HCT116 (cell line): ENCODE data around the gene MRPL33. TPM values are rescaled to one million over a fixed set of nuclear protein-coding genes. Genes with fewer than 3 reads are reported as not detected.

Experiments used
- ATAC-seq: fragments of 200-7000 bp; cut with Tn5 transposase; 2 replicates; pipeline ENCODE4 v1.9.1; 2020; ENCODE audit warnings: mild to moderate bottlenecking, moderate library complexity
- BruUV-seq: library from RNA; stranded (reverse); fragments of 400-500 nt; replicated peaks from 2 replicates; lab custom pipeline; 2021; lab: Mats Ljungman, UMichigan
- CTCF ChIA-PET: fragments of 300-600 bp; sonication (Branson Sonifier 250); formaldehyde crosslinking; loops from one replicate; lab custom pipeline; 2021; ENCODE audit warnings: antibody characterized with exemption; lab: Charles Lee
- POLR2A ChIA-PET: fragments of 300-600, 350-600 bp; sonication (Branson Sonifier 250); formaldehyde crosslinking; loops from one replicate; lab custom pipeline; 2021; ENCODE audit warnings: antibody characterized with exemption; lab: Charles Lee
- RAD21 ChIA-PET, 2 experiments: fragments of 300-600 bp; sonication (Branson Sonifier 250); formaldehyde crosslinking; loops; one replicate each; lab custom pipeline; 2023; ENCODE audit warnings: low total read pairs in 2 of 2; ENCODE audit not compliant: uncharacterized antibody in 2 of 2, unreplicated experiment in 2 of 2, low non-redundant PET in 1 of 2; lab: Charles Lee
- DNase-seq: peaks from one replicate; pipeline ENCODE4 v3.0.0-alpha.2; 2010; ENCODE audit warnings: low read depth, low spot score
- H2AFZ ChIP-seq: fragments of 200-600 bp; shearing (Covaris generic), sonication (generic); 2 replicates; pipeline ENCODE4 v1.6.1; 2017; ENCODE audit warnings: low read depth, mixed run types, mixed read lengths, antibody characterized with exemption, low read length; ENCODE audit not compliant: poor library complexity, severe bottlenecking
- H3K27ac ChIP-seq: 2 replicates; pipeline ENCODE4 v1.5.1; 2012; ENCODE audit warnings: low read depth, low read length
- H3K27me3 ChIP-seq: fragments of 200-600 bp; sonication (generic); 2 replicates; pipeline ENCODE4 v1.6.1; 2016; ENCODE audit warnings: mixed run types, low read length, mixed read lengths; ENCODE audit not compliant: insufficient read depth
- H3K36me3 ChIP-seq, 2 experiments: fragments of 200-500 bp in 1 of 2; fragments of 200-600 bp in 1 of 2; sonication (Bioruptor generic) in 1 of 2; sonication (generic) in 1 of 2; 2 replicates each; pipeline versions ENCODE4 v1.5.1 to v1.6.1; 2014 to 2016; ENCODE audit warnings: low read length in 2 of 2, inconsistent platforms in 1 of 2, mixed read lengths in 1 of 2, mixed run types in 1 of 2; ENCODE audit not compliant: insufficient read depth in 2 of 2, control insufficient read depth in 1 of 2
- H3K4me1 ChIP-seq, 2 experiments: fragments of 200-600 bp in 1 of 2; sonication (generic) in 1 of 2; 2 replicates each; pipeline versions ENCODE4 v1.5.1 to v1.6.1; 2012 to 2017; ENCODE audit warnings: low read length in 2 of 2, inconsistent platforms in 1 of 2, mild to moderate bottlenecking in 1 of 2, mixed read lengths in 1 of 2, mixed run types in 1 of 2, moderate library complexity in 1 of 2; ENCODE audit not compliant: insufficient read depth in 2 of 2, control insufficient read depth in 1 of 2
- H3K4me2 ChIP-seq: fragments of 200-600 bp; sonication (generic); 2 replicates; pipeline ENCODE4 v1.6.1; 2017; ENCODE audit warnings: mixed run types, low read length, mixed read lengths
- H3K4me3 ChIP-seq, 2 experiments: fragments of 200-600 bp in 1 of 2; sonication (generic) in 1 of 2; replicated peaks in 1 of 2; 2 replicates each; pipeline ENCODE4 v1.5.1; 2011 to 2016; ENCODE audit warnings: low read length in 2 of 2, control low read depth in 1 of 2, low read depth in 1 of 2, mild to moderate bottlenecking in 1 of 2, mixed read lengths in 1 of 2, mixed run types in 1 of 2
- H3K79me2 ChIP-seq: fragments of 200-600 bp; sonication (generic); 2 replicates; pipeline ENCODE4 v1.6.1; 2017; ENCODE audit warnings: mild to moderate bottlenecking, mixed run types, low read length, moderate library complexity, mixed read lengths; ENCODE audit not compliant: insufficient read depth
- H3K9ac ChIP-seq: fragments of 200-600 bp; sonication (generic); 2 replicates; pipeline ENCODE4 v1.6.1; 2016; ENCODE audit warnings: low read length, mixed read lengths
- H3K9me2 ChIP-seq: fragments of 200-600 bp; sonication (generic), shearing (Covaris generic); 2 replicates; pipeline ENCODE4 v1.6.1; 2017; ENCODE audit warnings: mixed run types, mild to moderate bottlenecking, moderate library complexity; ENCODE audit not compliant: insufficient read depth
- H3K9me3 ChIP-seq, 2 experiments: fragments of 200-500 bp in 1 of 2; fragments of 200-600 bp in 1 of 2; sonication (Bioruptor generic) in 1 of 2; sonication (generic) in 1 of 2; 2 replicates each; pipeline ENCODE4 v1.6.1; 2014 to 2017; ENCODE audit warnings: low read length in 2 of 2, mixed read lengths in 2 of 2, inconsistent platforms in 1 of 2, low read depth in 1 of 2, mild to moderate bottlenecking in 1 of 2, mixed run types in 1 of 2, moderate library complexity in 1 of 2; ENCODE audit not compliant: control insufficient read depth in 1 of 2, insufficient read depth in 1 of 2
- H4K20me1 ChIP-seq: fragments of 200-600 bp; sonication (generic), shearing (Covaris generic); 2 replicates; pipeline ENCODE4 v1.6.1; 2017; ENCODE audit warnings: mixed run types, mild to moderate bottlenecking, moderate library complexity; ENCODE audit not compliant: insufficient read depth
- ATF3 ChIP-seq: IDR thresholded peaks from 2 replicates; pipeline ENCODE4 v1.6.1; 2012
- CBX3 ChIP-seq: IDR thresholded peaks from 2 replicates; pipeline ENCODE4 v1.6.1; 2012; ENCODE audit warnings: low read depth
- CEBPB ChIP-seq: IDR thresholded peaks from 2 replicates; pipeline ENCODE4 v1.6.1; 2012; ENCODE audit warnings: low read depth
- ELF1 ChIP-seq: IDR thresholded peaks from 2 replicates; pipeline ENCODE4 v1.6.1; 2012; ENCODE audit warnings: low read depth, borderline replicate concordance
- EZH2 ChIP-seq: fragments of 200-600 bp; sonication (generic); IDR thresholded peaks from 2 replicates; pipeline ENCODE4 v1.6.1; 2017; ENCODE audit warnings: antibody characterized with exemption, mixed run types
- EZH2phosphoT487 ChIP-seq: fragments of 200-600 bp; IDR thresholded peaks from 2 replicates; pipeline ENCODE4 v1.6.1; 2018; ENCODE audit warnings: antibody characterized with exemption, borderline replicate concordance
- JUND ChIP-seq: IDR thresholded peaks from 2 replicates; pipeline ENCODE4 v1.6.1; 2012
- POLR2A ChIP-seq: IDR thresholded peaks from 2 replicates; pipeline ENCODE4 v1.7.0; 2011; ENCODE audit warnings: borderline replicate concordance; ENCODE audit not compliant: insufficient read depth, insufficient read length; ENCODE audit errors: extremely low read depth
- RAD21 ChIP-seq: IDR thresholded peaks from 2 replicates; pipeline ENCODE4 v1.6.1; 2012; ENCODE audit warnings: low read depth, mild to moderate bottlenecking
- SIN3A ChIP-seq: IDR thresholded peaks from 2 replicates; pipeline ENCODE4 v1.6.1; 2012; ENCODE audit warnings: low read depth
- SP1 ChIP-seq: IDR thresholded peaks from 2 replicates; pipeline ENCODE4 v1.6.1; 2012; ENCODE audit warnings: low read depth
- SRF ChIP-seq: IDR thresholded peaks from 2 replicates; pipeline ENCODE4 v1.6.1; 2012; ENCODE audit warnings: low read depth
- YY1 ChIP-seq: IDR thresholded peaks from 2 replicates; pipeline ENCODE4 v1.6.1; 2011; ENCODE audit warnings: low read length, low read depth, moderate library complexity, mild to moderate bottlenecking; ENCODE audit not compliant: insufficient replicate concordance; ENCODE audit errors: extremely low read depth
- ZNF274 ChIP-seq: fragments of 200-500 bp; sonication (Bioruptor generic); IDR thresholded peaks from 2 replicates; pipeline ENCODE4 v1.6.1; 2014; ENCODE audit warnings: mild to moderate bottlenecking, low read depth, low read length, inconsistent platforms
- intact Hi-C: fragments of 100-400 bp; cut with micrococcal nuclease; formaldehyde crosslinking; loops from 2 replicates; pipeline ENCODE4 v1.10.0; 2022
- total RNA-seq: library from RNA; stranded (reverse); gene quantifications from one replicate; pipeline ENCODE4 v1.2.1, GENCODE V29; 2021; ENCODE audit not compliant: unreplicated experiment
- TF ChIP-seq, protein P1 (sequence below): IDR thresholded peaks from 2 replicates; pipeline ENCODE4 v1.6.1; 2012; ENCODE audit warnings: low read depth
- TF ChIP-seq, protein P2 (sequence below): IDR thresholded peaks from 2 replicates; pipeline ENCODE4 v1.6.1; 2011; ENCODE audit warnings: mild to moderate bottlenecking, low read length, moderate library complexity; ENCODE audit not compliant: insufficient replicate concordance; ENCODE audit errors: extremely low read depth

The MRPL33 gene
- total RNA-seq, 1 experiment from 2014 or later: 66.3 TPM

DNA sequence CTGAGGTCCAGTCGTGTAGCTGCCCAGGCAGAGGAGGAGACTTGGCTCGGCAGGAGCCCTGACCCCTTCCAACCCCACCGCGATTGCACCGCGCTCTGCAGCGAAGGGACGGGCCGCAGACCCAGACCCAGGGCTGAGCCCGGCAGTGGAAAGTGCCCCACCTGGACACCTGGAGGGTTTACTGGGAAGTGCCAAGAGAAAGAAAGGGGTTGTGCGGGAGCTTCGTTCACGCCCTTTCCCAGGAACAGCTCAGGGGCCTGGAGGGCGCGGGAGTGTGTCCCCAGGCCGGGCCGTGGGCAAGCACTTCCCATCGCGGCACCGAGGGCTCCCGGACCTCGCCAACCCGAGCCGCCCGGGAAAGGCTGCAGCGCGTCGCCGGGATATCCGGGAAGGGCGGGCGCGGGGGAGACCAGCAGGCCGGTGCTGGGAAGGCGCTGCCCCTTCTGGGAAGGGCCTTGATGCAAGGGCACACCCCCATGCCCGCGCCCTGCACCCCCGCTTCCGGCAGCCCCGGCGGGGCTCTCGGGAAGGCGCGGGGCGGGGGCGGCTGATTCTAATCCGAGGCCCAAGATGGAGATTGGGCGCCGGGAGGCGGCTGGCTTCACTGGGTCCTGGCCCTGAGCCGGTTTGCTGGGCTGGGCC, 36.1 kb upstream of the MRPL33 start:
- no peaks in the 10 kb centered on the region for H4K20me1 ChIP-seq
- H2AFZ ChIP-seq: no peak overlapping the region
- no peaks in the 10 kb centered on the region for H3K9me3 ChIP-seq
- CTCF ChIA-PET: no interaction called here
- RAD21 ChIA-PET: no interaction called here
- H3K27ac ChIP-seq: no peak overlapping the region
- no peak for DNase-seq
- no peak overlapping the region for H3K4me3 ChIP-seq
- H3K79me2 ChIP-seq: no peaks in the 10 kb centered on the region
- H3K27me3 ChIP-seq: no peaks in the 10 kb centered on the region
- POLR2A ChIA-PET: no interaction called here
- intact Hi-C loops: no loop called here
- no peak overlapping the region for H3K9ac ChIP-seq
- TF ChIP-seq YY1 (no peak), RAD21 (no peak), CEBPB (no peak), ZNF274 (no peak), CBX3 (no peak), POLR2A (no peak), EZH2phosphoT487 (no peak), ELF1 (no peak), SRF (no peak), ATF3 (no peak), EZH2 (no peak), SIN3A (no peak), SP1 (no peak), JUND (no peak)
- TF ChIP-seq, protein P1, sequence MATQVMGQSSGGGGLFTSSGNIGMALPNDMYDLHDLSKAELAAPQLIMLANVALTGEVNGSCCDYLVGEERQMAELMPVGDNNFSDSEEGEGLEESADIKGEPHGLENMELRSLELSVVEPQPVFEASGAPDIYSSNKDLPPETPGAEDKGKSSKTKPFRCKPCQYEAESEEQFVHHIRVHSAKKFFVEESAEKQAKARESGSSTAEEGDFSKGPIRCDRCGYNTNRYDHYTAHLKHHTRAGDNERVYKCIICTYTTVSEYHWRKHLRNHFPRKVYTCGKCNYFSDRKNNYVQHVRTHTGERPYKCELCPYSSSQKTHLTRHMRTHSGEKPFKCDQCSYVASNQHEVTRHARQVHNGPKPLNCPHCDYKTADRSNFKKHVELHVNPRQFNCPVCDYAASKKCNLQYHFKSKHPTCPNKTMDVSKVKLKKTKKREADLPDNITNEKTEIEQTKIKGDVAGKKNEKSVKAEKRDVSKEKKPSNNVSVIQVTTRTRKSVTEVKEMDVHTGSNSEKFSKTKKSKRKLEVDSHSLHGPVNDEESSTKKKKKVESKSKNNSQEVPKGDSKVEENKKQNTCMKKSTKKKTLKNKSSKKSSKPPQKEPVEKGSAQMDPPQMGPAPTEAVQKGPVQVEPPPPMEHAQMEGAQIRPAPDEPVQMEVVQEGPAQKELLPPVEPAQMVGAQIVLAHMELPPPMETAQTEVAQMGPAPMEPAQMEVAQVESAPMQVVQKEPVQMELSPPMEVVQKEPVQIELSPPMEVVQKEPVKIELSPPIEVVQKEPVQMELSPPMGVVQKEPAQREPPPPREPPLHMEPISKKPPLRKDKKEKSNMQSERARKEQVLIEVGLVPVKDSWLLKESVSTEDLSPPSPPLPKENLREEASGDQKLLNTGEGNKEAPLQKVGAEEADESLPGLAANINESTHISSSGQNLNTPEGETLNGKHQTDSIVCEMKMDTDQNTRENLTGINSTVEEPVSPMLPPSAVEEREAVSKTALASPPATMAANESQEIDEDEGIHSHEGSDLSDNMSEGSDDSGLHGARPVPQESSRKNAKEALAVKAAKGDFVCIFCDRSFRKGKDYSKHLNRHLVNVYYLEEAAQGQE: no peak
- TF ChIP-seq, protein P2, sequence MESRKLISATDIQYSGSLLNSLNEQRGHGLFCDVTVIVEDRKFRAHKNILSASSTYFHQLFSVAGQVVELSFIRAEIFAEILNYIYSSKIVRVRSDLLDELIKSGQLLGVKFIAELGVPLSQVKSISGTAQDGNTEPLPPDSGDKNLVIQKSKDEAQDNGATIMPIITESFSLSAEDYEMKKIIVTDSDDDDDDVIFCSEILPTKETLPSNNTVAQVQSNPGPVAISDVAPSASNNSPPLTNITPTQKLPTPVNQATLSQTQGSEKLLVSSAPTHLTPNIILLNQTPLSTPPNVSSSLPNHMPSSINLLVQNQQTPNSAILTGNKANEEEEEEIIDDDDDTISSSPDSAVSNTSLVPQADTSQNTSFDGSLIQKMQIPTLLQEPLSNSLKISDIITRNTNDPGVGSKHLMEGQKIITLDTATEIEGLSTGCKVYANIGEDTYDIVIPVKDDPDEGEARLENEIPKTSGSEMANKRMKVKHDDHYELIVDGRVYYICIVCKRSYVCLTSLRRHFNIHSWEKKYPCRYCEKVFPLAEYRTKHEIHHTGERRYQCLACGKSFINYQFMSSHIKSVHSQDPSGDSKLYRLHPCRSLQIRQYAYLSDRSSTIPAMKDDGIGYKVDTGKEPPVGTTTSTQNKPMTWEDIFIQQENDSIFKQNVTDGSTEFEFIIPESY: no peak
- no TSS peak for BruUV-seq
- no peaks in the 10 kb centered on the region for H3K36me3 ChIP-seq
- H3K9me2 ChIP-seq: no peaks in the 10 kb centered on the region
- peaks cover 0 to 6% of the 10 kb centered on the region in 2 experiments; a peak in 1 of 4 replicates for H3K4me1 ChIP-seq
- H3K4me2 ChIP-seq: no peak overlapping the region
- ATAC-seq: no peak
